ENCODE measurements around the gene PCDHGA11. TPM values are rescaled to one million over a fixed set of nuclear protein-coding genes. Genes with fewer than 3 reads are reported as not detected.
A peak's percentile ranks its signal among the peaks of the same experiment; 100 is the strongest.

PCDHGA11 gene
- total and polyA plus RNA-seq, 2 of the 4 experiments (the other 2 are of a cell fraction) = 5.4 to 6.9 TPM

DNA sequence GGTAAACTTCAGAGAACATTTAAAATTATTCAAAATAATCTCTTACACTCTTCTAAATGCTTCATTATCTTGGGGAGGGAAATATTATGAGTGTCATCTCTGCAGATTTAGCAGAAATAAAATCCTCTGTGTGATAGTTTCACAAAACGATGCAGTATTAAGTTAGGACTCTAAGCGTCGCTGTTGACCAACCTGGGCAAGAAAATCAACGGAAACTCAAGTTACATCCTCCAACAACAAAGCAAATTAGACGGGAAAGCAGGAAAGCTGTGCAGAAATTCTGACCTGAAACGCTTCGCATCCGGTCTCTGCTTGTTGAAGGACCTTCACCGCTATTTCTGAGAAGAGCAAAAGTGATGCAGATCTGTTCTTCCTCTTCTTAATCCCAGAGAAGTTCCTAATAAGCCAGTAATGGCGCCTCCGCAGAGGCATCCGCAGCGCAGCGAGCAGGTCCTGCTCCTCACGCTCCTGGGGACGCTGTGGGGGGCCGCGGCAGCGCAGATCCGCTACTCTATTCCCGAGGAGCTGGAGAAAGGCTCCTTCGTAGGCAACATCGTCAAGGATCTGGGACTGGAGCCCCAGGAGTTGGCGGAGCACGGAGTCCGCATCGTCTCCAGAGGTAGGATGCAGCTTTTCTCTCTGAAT lies 47.1 kb upstream of the PCDHGA11 start, which contains the start of gene PCDHGA6:
PCDHGA6 (plus strand) TSS at position 219 of the 645 bp plus-strand sequence; CDS start at position 412, 193 bp downstream.
- dilution Hi-C loops (cut with HindIII; ENCODE audit: low sequenced_read_pairs, unreplicated experiment) = no loop called here
- no peak within 1 kb of the TSS for H3K14ac ChIP-seq (replicated peaks; ENCODE audit: low read depth, low read length)
- H3K4me3 ChIP-seq (ENCODE audit: insufficient read depth, low read depth, low read length) = peak within 1 kb of the TSS; percentile 52
- CTCF ChIA-PET = interaction anchor here (0.6 to 1.3 kb wide), 5 partner anchors 17 to 190 kb away, joined by 3 to 7 read pairs (median 4); no protein-coding TSS in a partner anchor
- 29% methylated on average over 11 of the region's 27 CpGs; no CpG with 5 or more reads in 1 of the 2 experiments for WGBS, 2 experiments (ENCODE audit: extremely low coverage in 2 of 2, insufficient read length in 1 of 2)
- ATAC-seq (ENCODE audit: low read depth) (peak; percentile 58; the same call in 1 of the 2 replicates), DNase-seq (peak; percentile 58)
- H4K91ac ChIP-seq (ENCODE audit: insufficient read depth, low read depth, low read length) = no peak within 1 kb of the TSS
- no peak within 1 kb of the TSS for H2BK20ac ChIP-seq (ENCODE audit: low read depth, low read length)
- H4K5ac ChIP-seq (ENCODE audit: low read depth, low read length) = peak within 1 kb of the TSS; percentile 63; the same call in 1 of the 2 replicates
- no peak within 1 kb of the TSS for H2BK15ac ChIP-seq (ENCODE audit: low read depth, low read length)
- H4K20me1 ChIP-seq (ENCODE audit: insufficient read depth, low read length) = no peaks in the 10 kb centered on the region
- POLR2A ChIA-PET (ENCODE audit: unreplicated experiment) = no interaction called here
- H3K9me3 ChIP-seq (ENCODE audit: control insufficient read depth, insufficient read depth, low read length) = peaks cover 61% of the 10 kb centered on the region
- intact Hi-C loops (cut with micrococcal nuclease) = no loop called here
- peak within 1 kb of the TSS; percentile 60 for H3K4me2 ChIP-seq (ENCODE audit: low read depth, low read length)
- H3K79me1 ChIP-seq (ENCODE audit: low read depth in 1 of 2, low read length in 2 of 2) = no peaks in the 10 kb centered on the region
- no peaks in the 10 kb centered on the region for H3K4me1 ChIP-seq (ENCODE audit: control insufficient read depth, insufficient read depth, low read length)
- peak within 1 kb of the TSS; percentile 76 for H3K9ac ChIP-seq (ENCODE audit: low read depth, low read length)
- H3K18ac ChIP-seq (ENCODE audit: low read depth, low read length) = peak within 1 kb of the TSS; percentile 42; the same call in 1 of the 2 replicates
- BruUV-seq (replicated peaks) = no TSS peak
- H3K56ac ChIP-seq (ENCODE audit: extremely low read depth, insufficient read depth, low read length) = no peak within 1 kb of the TSS
- H4K8ac ChIP-seq (ENCODE audit: low read depth in 2 of 2, low read length in 2 of 2) = 0 out of 4 replicates have a peak within 1 kb of the TSS, but pooled peaks of 1 of the 2 experiments have one; percentile 20
- H2BK5ac ChIP-seq (ENCODE audit: low read depth, low read length, poor library complexity, severe bottlenecking) = no peak within 1 kb of the TSS
- H3K36me3 ChIP-seq (ENCODE audit: control insufficient read depth, insufficient read depth, low read length) = peaks cover 23% of the 10 kb centered on the region
- no peaks in the 10 kb centered on the region for H3K9me1 ChIP-seq (ENCODE audit: insufficient read depth, low read length)
- no peak within 1 kb of the TSS for H2AK5ac ChIP-seq (ENCODE audit: low read depth, low read length)
- H3K23ac ChIP-seq (ENCODE audit: low read depth, low read length) = no peak within 1 kb of the TSS
- H2AFZ ChIP-seq (replicated peaks; ENCODE audit: low read length, poor library complexity) = peak within 1 kb of the TSS; percentile 81
- H2BK120ac ChIP-seq (ENCODE audit: low read depth, low read length) = no peak within 1 kb of the TSS
- no peak within 1 kb of the TSS for H2AK9ac ChIP-seq (replicated peaks; ENCODE audit: low read depth, low read length, poor library complexity)
- in situ Hi-C loops (cut with MboI; ENCODE audit: low sequenced_read_pairs) = no loop called here
- H3K27me3 ChIP-seq (ENCODE audit: control insufficient read depth, insufficient read depth, low read length) = no peaks in the 10 kb centered on the region
- H3K4ac ChIP-seq (ENCODE audit: low read depth, low read length) = 0 out of 2 replicates have a peak within 1 kb of the TSS, but pooled peaks have one; percentile 19
- H3K27ac ChIP-seq (ENCODE audit: insufficient read depth, low read length) = peak within 1 kb of the TSS; percentile 18; the same call in 1 of the 2 replicates
- peak; percentile 52 for TF ChIP-seq RAD21 (IDR thresholded peaks at IDR 0.05; ENCODE audit: low read length)
- TF ChIP-seq, protein P1, sequence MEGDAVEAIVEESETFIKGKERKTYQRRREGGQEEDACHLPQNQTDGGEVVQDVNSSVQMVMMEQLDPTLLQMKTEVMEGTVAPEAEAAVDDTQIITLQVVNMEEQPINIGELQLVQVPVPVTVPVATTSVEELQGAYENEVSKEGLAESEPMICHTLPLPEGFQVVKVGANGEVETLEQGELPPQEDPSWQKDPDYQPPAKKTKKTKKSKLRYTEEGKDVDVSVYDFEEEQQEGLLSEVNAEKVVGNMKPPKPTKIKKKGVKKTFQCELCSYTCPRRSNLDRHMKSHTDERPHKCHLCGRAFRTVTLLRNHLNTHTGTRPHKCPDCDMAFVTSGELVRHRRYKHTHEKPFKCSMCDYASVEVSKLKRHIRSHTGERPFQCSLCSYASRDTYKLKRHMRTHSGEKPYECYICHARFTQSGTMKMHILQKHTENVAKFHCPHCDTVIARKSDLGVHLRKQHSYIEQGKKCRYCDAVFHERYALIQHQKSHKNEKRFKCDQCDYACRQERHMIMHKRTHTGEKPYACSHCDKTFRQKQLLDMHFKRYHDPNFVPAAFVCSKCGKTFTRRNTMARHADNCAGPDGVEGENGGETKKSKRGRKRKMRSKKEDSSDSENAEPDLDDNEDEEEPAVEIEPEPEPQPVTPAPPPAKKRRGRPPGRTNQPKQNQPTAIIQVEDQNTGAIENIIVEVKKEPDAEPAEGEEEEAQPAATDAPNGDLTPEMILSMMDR (conservative IDR thresholded peaks at IDR 0.05; ENCODE audit: low read depth, low read length) = peak; percentile 53
- no peak for TF ChIP-seq NFE2L2 (IDR thresholded peaks at IDR 0.05; ENCODE audit: low read depth, low read length)
- no peak for TF ChIP-seq MXI1 (IDR thresholded peaks at IDR 0.05; ENCODE audit: borderline replicate concordance, low read depth, low read length)
- no peak for TF ChIP-seq MAFK (IDR thresholded peaks at IDR 0.05; ENCODE audit: low read depth, low read length)
- no peak for TF ChIP-seq RFX5 (IDR thresholded peaks at IDR 0.05; ENCODE audit: low read depth, low read length)
- no peak for TF ChIP-seq RCOR1 (IDR thresholded peaks at IDR 0.05; ENCODE audit: insufficient replicate concordance, low read length)
- TF ChIP-seq FOS (IDR thresholded peaks at IDR 0.05; ENCODE audit: low read depth, low read length) = no peak
- TF ChIP-seq, protein P2, sequence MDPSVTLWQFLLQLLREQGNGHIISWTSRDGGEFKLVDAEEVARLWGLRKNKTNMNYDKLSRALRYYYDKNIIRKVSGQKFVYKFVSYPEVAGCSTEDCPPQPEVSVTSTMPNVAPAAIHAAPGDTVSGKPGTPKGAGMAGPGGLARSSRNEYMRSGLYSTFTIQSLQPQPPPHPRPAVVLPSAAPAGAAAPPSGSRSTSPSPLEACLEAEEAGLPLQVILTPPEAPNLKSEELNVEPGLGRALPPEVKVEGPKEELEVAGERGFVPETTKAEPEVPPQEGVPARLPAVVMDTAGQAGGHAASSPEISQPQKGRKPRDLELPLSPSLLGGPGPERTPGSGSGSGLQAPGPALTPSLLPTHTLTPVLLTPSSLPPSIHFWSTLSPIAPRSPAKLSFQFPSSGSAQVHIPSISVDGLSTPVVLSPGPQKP (IDR thresholded peaks at IDR 0.05; ENCODE audit: borderline replicate concordance, low read depth, low read length) = no peak
- TF ChIP-seq SMC3 (IDR thresholded peaks at IDR 0.05; ENCODE audit: low read depth, low read length) = peak; percentile 29; the same call in 1 of the 2 replicates
- no peak for TF ChIP-seq CEBPB (IDR thresholded peaks at IDR 0.05; ENCODE audit: low read depth, low read length)
- no peak for TF ChIP-seq BHLHE40 (IDR thresholded peaks at IDR 0.05; ENCODE audit: low read depth, low read length)
- TF ChIP-seq, protein P3, sequence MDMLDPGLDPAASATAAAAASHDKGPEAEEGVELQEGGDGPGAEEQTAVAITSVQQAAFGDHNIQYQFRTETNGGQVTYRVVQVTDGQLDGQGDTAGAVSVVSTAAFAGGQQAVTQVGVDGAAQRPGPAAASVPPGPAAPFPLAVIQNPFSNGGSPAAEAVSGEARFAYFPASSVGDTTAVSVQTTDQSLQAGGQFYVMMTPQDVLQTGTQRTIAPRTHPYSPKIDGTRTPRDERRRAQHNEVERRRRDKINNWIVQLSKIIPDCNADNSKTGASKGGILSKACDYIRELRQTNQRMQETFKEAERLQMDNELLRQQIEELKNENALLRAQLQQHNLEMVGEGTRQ (IDR thresholded peaks at IDR 0.05; ENCODE audit: low read depth, low read length) = no peak
- no peak for TF ChIP-seq CHD1 (IDR thresholded peaks at IDR 0.05; ENCODE audit: low read depth, low read length)
